B cell (primary cell): Measurements from ENCODE around the gene RABGAP1L. TPM values are rescaled to one million over a fixed set of nuclear protein-coding genes. Genes with fewer than 3 reads are reported as not detected.
"Not testable (repeated sequence)": the region's sequence is repeated elsewhere in the genome, so short reads cannot be mapped to it uniquely, and the experiment has no call there.

Source experiments
- ATAC-seq: fragments of 200-7000 bp; cut with Tn5 transposase; one replicate; pipeline ENCODE4 v1.10.0; 2021; ENCODE audit warnings: low read depth, mild to moderate bottlenecking, moderate number of reproducible peaks, moderate library complexity
- CTCF ChIA-PET: fragments of 350-600 bp; sonication (Branson Sonifier 250); formaldehyde crosslinking; loops from one replicate; lab custom pipeline; 2021; ENCODE audit warnings: antibody characterized with exemption, inconsistent platforms; lab: Charles Lee
- POLR2A ChIA-PET: fragments of 350-600 bp; sonication (Branson Sonifier 250); formaldehyde crosslinking; loops from one replicate; lab custom pipeline; 2021; ENCODE audit warnings: antibody characterized with exemption; lab: Charles Lee
- DNase-seq: peaks from one replicate; pipeline ENCODE4 v3.0.0; 2013
- H2AFZ ChIP-seq: 2 replicates; pipeline ENCODE4 v1.6.1; 2012; ENCODE audit warnings: mild to moderate bottlenecking, low read depth, low read length; ENCODE audit not compliant: insufficient read depth, poor library complexity, severe bottlenecking
- H3K27ac ChIP-seq, 2 donors: 1 replicate in 1 of 2; 2 replicates in 1 of 2; pipeline ENCODE4 v1.5.1; 2012 to 2013; ENCODE audit warnings: low read length in 2 of 2, mild to moderate bottlenecking in 2 of 2, moderate library complexity in 1 of 2
- H3K27me3 ChIP-seq, 4 experiments: fragments of 200-600 bp in 1 of 4; sonication (generic) in 1 of 4; replicated peaks in 1 of 4; 1 replicate in 2 of 4; 2 replicates in 2 of 4; pipeline versions ENCODE4 v1.6.1 to v1.7.0; 2013 to 2016; ENCODE audit warnings: low read length in 3 of 4, mild to moderate bottlenecking in 2 of 4, mixed read lengths in 1 of 4, moderate library complexity in 1 of 4; ENCODE audit not compliant: insufficient read depth in 4 of 4, control insufficient read depth in 3 of 4; ENCODE audit errors: control extremely low read depth in 1 of 4
- H3K36me3 ChIP-seq, 2 experiments: replicated peaks in 1 of 2; 1 replicate in 1 of 2; 2 replicates in 1 of 2; pipeline versions ENCODE4 v1.6.1 to v1.7.1; 2013; ENCODE audit warnings: low read length in 1 of 2; ENCODE audit not compliant: insufficient read depth in 2 of 2, control insufficient read depth in 1 of 2; ENCODE audit errors: control extremely low read depth in 1 of 2, extremely low read depth in 1 of 2
- H3K4me1 ChIP-seq, 2 donors: fragments of 200-600 bp in 1 of 2; sonication (generic) in 1 of 2; 1 replicate in 1 of 2; 2 replicates in 1 of 2; pipeline versions ENCODE4 v1.5.1 to v1.6.1; 2013 to 2017; ENCODE audit warnings: low read length in 2 of 2; ENCODE audit not compliant: control insufficient read depth in 2 of 2, insufficient read depth in 2 of 2
- H3K4me2 ChIP-seq: replicated peaks from 2 replicates; pipeline ENCODE3; 2012; ENCODE audit warnings: mild to moderate bottlenecking, low read depth, low read length; ENCODE audit not compliant: poor library complexity, severe bottlenecking
- H3K4me3 ChIP-seq, 5 experiments: fragments of 200-600 bp in 1 of 5; sonication (generic) in 1 of 5; 1 replicate in 3 of 5; 2 replicates in 2 of 5; pipeline versions ENCODE4 v1.5.1 to v1.7.0; 2011 to 2016; ENCODE audit warnings: low read length in 4 of 5, mild to moderate bottlenecking in 4 of 5, low read depth in 2 of 5, control low read depth in 1 of 5, moderate library complexity in 1 of 5; ENCODE audit not compliant: insufficient read depth in 1 of 5; ENCODE audit errors: control extremely low read depth in 1 of 5, extremely low read depth in 1 of 5
- H3K79me2 ChIP-seq: fragments of 200-600 bp; sonication (generic); one replicate; pipeline ENCODE4 v1.6.0; 2016; ENCODE audit warnings: low read length; ENCODE audit not compliant: control insufficient read depth, insufficient read depth
- H3K9ac ChIP-seq: fragments of 200-600 bp; sonication (generic); 2 replicates; pipeline ENCODE4 v1.6.1; 2017; ENCODE audit warnings: mild to moderate bottlenecking, low read length, moderate library complexity
- H3K9me3 ChIP-seq, 3 donors: one replicate each; pipeline versions ENCODE4 v1.6.1 to v1.7.1; 2013; ENCODE audit warnings: low read length in 2 of 3; ENCODE audit not compliant: control insufficient read depth in 2 of 3, insufficient read depth in 1 of 3; ENCODE audit errors: control extremely low read depth in 1 of 3
- H4K20me1 ChIP-seq: 2 replicates; pipeline ENCODE4 v1.6.0; 2012; ENCODE audit warnings: mild to moderate bottlenecking, low read length; ENCODE audit not compliant: insufficient read depth, control insufficient read depth, poor library complexity, severe bottlenecking
- H3K27ac Mint-ChIP-seq: one replicate; pipeline ENCODE4 v1.8.0; 2021; ENCODE audit warnings: mixed read lengths
- H3K27me3 Mint-ChIP-seq: one replicate; pipeline ENCODE4 v1.8.0; 2021; ENCODE audit warnings: mixed read lengths
- H3K4me1 Mint-ChIP-seq: one replicate; pipeline ENCODE4 v1.8.0; 2021; ENCODE audit warnings: mixed read lengths
- H3K4me3 Mint-ChIP-seq: one replicate; pipeline ENCODE4 v1.8.0; 2021; ENCODE audit warnings: mixed read lengths
- H3K9me3 Mint-ChIP-seq: one replicate; pipeline ENCODE4 v1.8.0; 2022; ENCODE audit warnings: mixed read lengths; ENCODE audit not compliant: insufficient read depth
- CTCF ChIP-seq: fragments of 200-600 bp; IDR thresholded peaks from one replicate; pipeline ENCODE4 v1.8.0; 2022; ENCODE audit warnings: antibody characterized with exemption, mild to moderate bottlenecking
- EZH2 ChIP-seq: IDR thresholded peaks from 2 replicates; pipeline ENCODE4 v1.6.1; 2012; ENCODE audit warnings: borderline replicate concordance, low read depth, mild to moderate bottlenecking, moderate library complexity, low read length; ENCODE audit not compliant: insufficient read depth, poor library complexity, severe bottlenecking
- WGBS: methylation state at CpG from one replicate; pipeline ENCODE4 v1.1.5; 2013; ENCODE audit warnings: missing lambda C conversion rate; ENCODE audit not compliant: insufficient coverage; 5-methylcytosine and 5-hydroxymethylcytosine counted together
- intact Hi-C: fragments of 100-400 bp; cut with micrococcal nuclease; formaldehyde crosslinking; loops from one replicate; pipeline ENCODE4 v1.10.0; 2022
- polyA plus RNA-seq: library from polyadenylated mRNA; depleted of rRNA; stranded (reverse); fragments of >200 nt; gene quantifications from 2 replicates; pipeline ENCODE4 v1.2.3, GENCODE V29; 2012
- total RNA-seq, 2 donors: library from RNA; stranded (reverse); fragments of 120-200 nt in 1 of 2; gene quantifications; 1 replicate in 1 of 2; 2 replicates in 1 of 2; pipeline versions ENCODE4 v1.2.3 to v1.2.4, GENCODE V29; 2013 to 2022

RABGAP1L gene
- total and polyA plus RNA-seq, 2 donors (not counting 1 experiment from before 2014, with no cell fraction given), result 34.9 to 159 TPM

- H3K9me3 ChIP-seq, result peaks cover 0 to 5% (median 1%) of the 10 kb centered on the region in 3 donors
- H3K4me2 ChIP-seq, result peak within 1 kb of the TSS; percentile 87
- Mint-ChIP-seq H3K9me3 (peaks cover 3% of the 10 kb centered on the region), H3K27ac (peak within 1 kb of the TSS; percentile 92), H3K4me3 (peak within 1 kb of the TSS; percentile 95), H3K27me3 (no peaks in the 10 kb centered on the region), H3K4me1 (peaks cover 28% of the 10 kb centered on the region)
- H3K9ac ChIP-seq, result peak within 1 kb of the TSS; percentile 98
- TF ChIP-seq CTCF, result no peak
- no peak for TF ChIP-seq EZH2
- H3K36me3 ChIP-seq, result peaks cover 0 to 8% of the 10 kb centered on the region in 2 experiments
- no peaks in the 10 kb centered on the region for H4K20me1 ChIP-seq
- intact Hi-C loops, result loop anchor here (1.0 to 10.0 kb wide), 8 partner anchors 24 to 1546 kb away; partner anchors contain the start of genes CACYBP, COP1, KIAA0040 and PRDX6
- peak within 1 kb of the TSS; percentile 91 to 99 (median 95) for H3K4me3 ChIP-seq
- ATAC-seq, result peak; percentile 95
- peak within 1 kb of the TSS; percentile 90 for H2AFZ ChIP-seq
- CTCF ChIA-PET, result interaction anchor here (1.0 to 2.3 kb wide), 7 partner anchors 12 to 253 kb away, joined by 3 to 18 read pairs (median 4); partner anchors contain the start of gene CACYBP
- POLR2A ChIA-PET, result interaction anchor here (0.6 to 3.9 kb wide), 6 partner anchors 10 to 1308 kb away, joined by 3 to 57 read pairs (median 3); partner anchors contain the start of genes CACYBP and KLHL20
- no peaks in the 10 kb centered on the region for H3K27me3 ChIP-seq
- peak; percentile 99 for DNase-seq
- WGBS, result 3% methylated on average over 39 of the region's 42 CpGs
- peak within 1 kb of the TSS; percentile 84 to 87 for H3K27ac ChIP-seq
- peaks cover 24% of the 10 kb centered on the region for H3K79me2 ChIP-seq
- H3K4me1 ChIP-seq, result peaks cover 10 to 15% of the 10 kb centered on the region in 2 donors
Measured at GRCh38 chr1:175023043-175023921, 864.0 kb downstream of the RABGAP1L start, which contains the start of gene MRPS14. Gene MRPS14, minus strand, starts transcription at chr1:175023425. Its CDS starts 17 bp downstream, at chr1:175023408.

GRCh38 chr1:175023922-175024242 lies 864.6 kb downstream of the RABGAP1L start:
- H4K20me1 ChIP-seq, DNase-seq, H3K36me3 ChIP-seq, H3K27me3 ChIP-seq, H3K27me3 Mint-ChIP-seq, ATAC-seq, H3K9me3 ChIP-seq, H3K9me3 Mint-ChIP-seq: not testable (repeated sequence)
- Histone ChIP-seq H3K79me2 (peaks cover 24% of the 10 kb centered on the region), H3K4me1 (peaks cover 10 to 15% of the 10 kb centered on the region in 2 donors), H2AFZ (peak overlapping the region; percentile 90), H3K9ac (peak overlapping the region; percentile 98), H3K27ac (peak overlapping the region; percentile 84 to 87), H3K4me3 (peak overlapping the region; percentile 91 to 99 (median 95)), H3K4me2 (peak overlapping the region; percentile 87)
- POLR2A ChIA-PET, result interaction anchor here (0.6 to 3.9 kb wide), 6 partner anchors 10 to 1309 kb away, joined by 3 to 57 read pairs (median 3); partner anchors contain the start of genes CACYBP and KLHL20
- H3K4me1 Mint-ChIP-seq, result peaks cover 28% of the 10 kb centered on the region
- CTCF ChIA-PET, result interaction anchor here (1.1 to 2.3 kb wide), 5 partner anchors 24 to 253 kb away, joined by 3 to 18 read pairs (median 4); partner anchors contain the start of gene CACYBP
- 96% methylated on average over 2 of the region's 2 CpGs for WGBS
- intact Hi-C loops, result loop anchor here (1.0 to 10.0 kb wide), 8 partner anchors 25 to 1547 kb away; partner anchors contain the start of genes CACYBP, COP1, KIAA0040 and PRDX6
- peak overlapping the region; percentile 92 for H3K27ac Mint-ChIP-seq
- peak overlapping the region; percentile 95 for H3K4me3 Mint-ChIP-seq
